SK-N-SH (cell line): ENCODE results near the gene ERC1. TPM values are rescaled to one million over a fixed set of nuclear protein-coding genes. Genes with fewer than 3 reads are reported as not detected.

ENCODE experiments used
- CTCF ChIA-PET: fragments of 300-600, 350-600 bp; formaldehyde crosslinking; extraction: SDS; loops from one replicate; lab custom pipeline; 2021; lab: Yijun Ruan, JAX
- POLR2A ChIA-PET: fragments of 350-600 bp; sonication (Branson Sonifier 250); formaldehyde crosslinking; extraction: SDS; loops from one replicate; lab custom pipeline; 2020; ENCODE audit warnings: antibody characterized with exemption, inconsistent platforms; lab: Yijun Ruan, JAX
- DNase-seq: peaks from one replicate; pipeline ENCODE4 v3.0.0; 2012
- H2AFZ ChIP-seq: fragments of 200-600 bp; sonication (generic); 2 replicates; pipeline ENCODE4 v1.8.1; 2016; ENCODE audit warnings: antibody characterized with exemption, mild to moderate bottlenecking, low read depth
- H3F3A ChIP-seq: fragments of 200-600 bp; sonication (generic); replicated peaks from 2 replicates; pipeline ENCODE3; 2016; ENCODE audit warnings: antibody characterized with exemption, mild to moderate bottlenecking; ENCODE audit not compliant: insufficient read depth
- H3K27ac ChIP-seq, 2 experiments: fragments of 200-500 bp in 1 of 2; fragments of 200-600 bp in 1 of 2; sonication (Bioruptor generic) in 1 of 2; sonication (generic), shearing (Covaris generic) in 1 of 2; 2 replicates each; pipeline versions ENCODE4 v1.5.1 to v1.6.1; 2014 to 2016; ENCODE audit warnings: low read depth in 2 of 2, inconsistent platforms in 1 of 2, low read length in 1 of 2, mild to moderate bottlenecking in 1 of 2, mixed read lengths in 1 of 2
- H3K27me3 ChIP-seq: fragments of 200-600 bp; sonication (generic), shearing (Covaris generic); 2 replicates; pipeline ENCODE4 v1.6.1; 2016; ENCODE audit warnings: mixed run types; ENCODE audit not compliant: insufficient read depth
- H3K36me3 ChIP-seq, 2 experiments: fragments of 200-500 bp in 1 of 2; fragments of 200-600 bp in 1 of 2; sonication (Bioruptor generic) in 1 of 2; sonication (generic) in 1 of 2; replicated peaks in 1 of 2; 2 replicates each; pipeline versions ENCODE3 to v1.5.1; 2014 to 2016; ENCODE audit warnings: low read length in 1 of 2, mild to moderate bottlenecking in 1 of 2; ENCODE audit not compliant: insufficient read depth in 2 of 2, control insufficient read depth in 1 of 2
- H3K4me1 ChIP-seq, 2 experiments: fragments of 200-500 bp in 1 of 2; fragments of 200-600 bp in 1 of 2; sonication (Bioruptor generic) in 1 of 2; sonication (generic), shearing (Covaris generic) in 1 of 2; 2 replicates each; pipeline versions ENCODE4 v1.5.1 to v1.6.1; 2014 to 2016; ENCODE audit warnings: low read depth in 1 of 2, low read length in 1 of 2, mixed run types in 1 of 2; ENCODE audit not compliant: insufficient read depth in 2 of 2, control insufficient read depth in 1 of 2
- H3K4me2 ChIP-seq: fragments of 200-600 bp; sonication (generic), shearing (Covaris generic); 2 replicates; pipeline ENCODE4 v1.6.1; 2017; ENCODE audit warnings: mixed run types
- H3K4me3 ChIP-seq, 2 experiments: fragments of 200-500 bp in 1 of 2; fragments of 200-600 bp in 1 of 2; sonication (Bioruptor generic) in 1 of 2; sonication (generic), shearing (Covaris generic) in 1 of 2; 2 replicates each; pipeline versions ENCODE4 v1.5.1 to v1.8.1; 2014 to 2016; ENCODE audit warnings: low read depth in 2 of 2, inconsistent platforms in 1 of 2, low read length in 1 of 2, mild to moderate bottlenecking in 1 of 2, mixed read lengths in 1 of 2, moderate library complexity in 1 of 2
- H3K79me2 ChIP-seq: fragments of 200-600 bp; sonication (generic); 2 replicates; pipeline ENCODE4 v1.8.1; 2017; ENCODE audit warnings: mild to moderate bottlenecking; ENCODE audit not compliant: insufficient read depth
- H3K9ac ChIP-seq: fragments of 200-600 bp; sonication (generic); 2 replicates; pipeline ENCODE4 v1.6.1; 2017; ENCODE audit warnings: mixed run types
- H3K9me2 ChIP-seq: fragments of 200-600 bp; sonication (generic); 2 replicates; pipeline ENCODE4 v1.6.1; 2017; ENCODE audit warnings: mixed run types
- H3K9me3 ChIP-seq: fragments of 200-600 bp; sonication (generic); 2 replicates; pipeline ENCODE4 v1.6.1; 2017; ENCODE audit warnings: mixed run types, mild to moderate bottlenecking, moderate library complexity
- H4K20me1 ChIP-seq: fragments of 200-600 bp; sonication (generic); 2 replicates; pipeline ENCODE4 v1.6.1; 2017; ENCODE audit warnings: mild to moderate bottlenecking, mixed run types; ENCODE audit not compliant: insufficient read depth
- ELF1 ChIP-seq: IDR thresholded peaks from 2 replicates; pipeline ENCODE4 v1.4.0; 2012
- EP300 ChIP-seq, 2 experiments: IDR thresholded peaks; 2 replicates each; pipeline versions ENCODE4 v1.4.0 to v1.6.1; 2012; ENCODE audit warnings: borderline replicate concordance in 1 of 2, low read depth in 1 of 2, low read length in 1 of 2
- EZH2phosphoT487 ChIP-seq: fragments of 200-600 bp; sonication (generic); IDR thresholded peaks from 2 replicates; pipeline ENCODE4 v1.6.1; 2017; ENCODE audit warnings: low read depth, mixed run types, mild to moderate bottlenecking, antibody characterized with exemption, moderate library complexity, borderline replicate concordance
- FOSL2 ChIP-seq: IDR thresholded peaks from 2 replicates; pipeline ENCODE4 v1.4.0; 2012; ENCODE audit warnings: low read depth, mild to moderate bottlenecking, moderate library complexity, borderline replicate concordance
- FOXJ3 ChIP-seq: sonication (generic); formaldehyde crosslinking; IDR thresholded peaks from 2 replicates; pipeline ENCODE4 v1.5.1; 2020; ENCODE audit warnings: mild to moderate bottlenecking, missing genetic modification reagents
- IRF3 ChIP-seq: fragments of 150-350 bp; IDR thresholded peaks from 2 replicates; pipeline ENCODE4 v1.6.1; 2016; ENCODE audit warnings: mild to moderate bottlenecking, low read depth, low read length
- MEF2A ChIP-seq: IDR thresholded peaks from 2 replicates; pipeline ENCODE4 v1.4.0; 2012; ENCODE audit warnings: low read depth, borderline replicate concordance
- PBX3 ChIP-seq: IDR thresholded peaks from 2 replicates; pipeline ENCODE4; 2012
- POLR2AphosphoS5 ChIP-seq: IDR thresholded peaks from 2 replicates; pipeline ENCODE4 v1.6.1; 2012; ENCODE audit warnings: low read depth, low read length
- RAD21 ChIP-seq: IDR thresholded peaks from 2 replicates; pipeline ENCODE4 v1.6.1; 2012; ENCODE audit warnings: mild to moderate bottlenecking, low read length
- RCOR1 ChIP-seq: fragments of 150-350 bp; IDR thresholded peaks from 2 replicates; pipeline ENCODE4 v1.6.1; 2017; ENCODE audit warnings: antibody characterized with exemption, low read length
- REST ChIP-seq: IDR thresholded peaks from 2 replicates; pipeline ENCODE4 v1.6.1; 2012; ENCODE audit warnings: mild to moderate bottlenecking, low read depth, low read length, moderate library complexity
- RFX5 ChIP-seq: IDR thresholded peaks from 2 replicates; pipeline ENCODE4 v1.6.1; 2012; ENCODE audit warnings: mild to moderate bottlenecking, improper control_type of control experiment, low read length
- SIN3A ChIP-seq: IDR thresholded peaks from 2 replicates; pipeline ENCODE4 v1.6.1; 2012; ENCODE audit warnings: low read depth, mild to moderate bottlenecking, low read length, moderate library complexity, borderline replicate concordance
- USF1 ChIP-seq: IDR thresholded peaks from 2 replicates; pipeline ENCODE4 v1.4.0; 2012; ENCODE audit warnings: low read depth, borderline replicate concordance
- USF2 ChIP-seq: fragments of 150-350 bp; IDR thresholded peaks from 2 replicates; pipeline ENCODE4 v1.6.1; 2017; ENCODE audit warnings: antibody characterized with exemption, low read length, low read depth, borderline replicate concordance
- WGBS: methylation state at CpG from one replicate; pipeline ENCODE4 v1.1.6; 2017; ENCODE audit warnings: low lambda C conversion rate; 5-methylcytosine and 5-hydroxymethylcytosine counted together
- polyA plus RNA-seq, 3 experiments: library from polyadenylated mRNA; depleted of rRNA; stranded (reverse); fragments of >200 nt; gene quantifications; 2 replicates each; pipeline ENCODE4 v1.2.3, GENCODE V29; 2012
- TF ChIP-seq, protein P1 (sequence below): fragments of 200-600 bp; sonication (generic); IDR thresholded peaks from 2 replicates; pipeline ENCODE4 v1.6.1; 2017; ENCODE audit warnings: antibody characterized with exemption, mild to moderate bottlenecking, moderate library complexity
- TF ChIP-seq, protein P2 (sequence below): IDR thresholded peaks from 2 replicates; pipeline ENCODE4 v1.4.0; 2012; ENCODE audit warnings: low read depth

The ERC1 gene
- polyA plus RNA-seq, 1 of the 3 experiments (the other 2 are of a cell fraction): 7.5 TPM

- H3K9me3 ChIP-seq: no peaks in the 10 kb centered on the region
- POLR2A ChIA-PET: no interaction called here
- H3K4me3 ChIP-seq: peak overlapping the region; percentile 59 to 81
- H3K4me1 ChIP-seq: peaks cover 7 to 30% of the 10 kb centered on the region in 2 experiments; a peak in 3 of 4 replicates
- H3K79me2 ChIP-seq: peaks cover 68% of the 10 kb centered on the region
- H4K20me1 ChIP-seq: peaks cover 48% of the 10 kb centered on the region
- no peak for TF ChIP-seq POLR2AphosphoS5
- TF ChIP-seq IRF3: no peak
- TF ChIP-seq USF2: no peak
- no peak for TF ChIP-seq ELF1
- TF ChIP-seq EP300 (IDR thresholded peaks at IDR 0.05; ENCODE audit: borderline replicate concordance in 1 of 2, low read depth in 1 of 2, low read length in 1 of 2): no peak
- TF ChIP-seq MEF2A: no peak
- no peak for TF ChIP-seq USF1
- no peak for TF ChIP-seq RAD21
- TF ChIP-seq, protein P1, sequence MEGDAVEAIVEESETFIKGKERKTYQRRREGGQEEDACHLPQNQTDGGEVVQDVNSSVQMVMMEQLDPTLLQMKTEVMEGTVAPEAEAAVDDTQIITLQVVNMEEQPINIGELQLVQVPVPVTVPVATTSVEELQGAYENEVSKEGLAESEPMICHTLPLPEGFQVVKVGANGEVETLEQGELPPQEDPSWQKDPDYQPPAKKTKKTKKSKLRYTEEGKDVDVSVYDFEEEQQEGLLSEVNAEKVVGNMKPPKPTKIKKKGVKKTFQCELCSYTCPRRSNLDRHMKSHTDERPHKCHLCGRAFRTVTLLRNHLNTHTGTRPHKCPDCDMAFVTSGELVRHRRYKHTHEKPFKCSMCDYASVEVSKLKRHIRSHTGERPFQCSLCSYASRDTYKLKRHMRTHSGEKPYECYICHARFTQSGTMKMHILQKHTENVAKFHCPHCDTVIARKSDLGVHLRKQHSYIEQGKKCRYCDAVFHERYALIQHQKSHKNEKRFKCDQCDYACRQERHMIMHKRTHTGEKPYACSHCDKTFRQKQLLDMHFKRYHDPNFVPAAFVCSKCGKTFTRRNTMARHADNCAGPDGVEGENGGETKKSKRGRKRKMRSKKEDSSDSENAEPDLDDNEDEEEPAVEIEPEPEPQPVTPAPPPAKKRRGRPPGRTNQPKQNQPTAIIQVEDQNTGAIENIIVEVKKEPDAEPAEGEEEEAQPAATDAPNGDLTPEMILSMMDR: no peak
- TF ChIP-seq RCOR1: no peak
- TF ChIP-seq FOSL2: no peak
- no peak for TF ChIP-seq EZH2phosphoT487
- TF ChIP-seq REST: no peak
- no peak for TF ChIP-seq PBX3
- TF ChIP-seq SIN3A: no peak
- TF ChIP-seq FOXJ3 (CRISPR knock-in tag): no peak
- TF ChIP-seq, protein P2, sequence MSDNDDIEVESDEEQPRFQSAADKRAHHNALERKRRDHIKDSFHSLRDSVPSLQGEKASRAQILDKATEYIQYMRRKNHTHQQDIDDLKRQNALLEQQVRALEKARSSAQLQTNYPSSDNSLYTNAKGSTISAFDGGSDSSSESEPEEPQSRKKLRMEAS: no peak
- no peak for TF ChIP-seq RFX5
- peak overlapping the region in 1 of 2 experiments; percentile 35; a peak in 2 of 4 replicates for H3K27ac ChIP-seq
- H3F3A ChIP-seq: no peaks in the 10 kb centered on the region
- 7% methylated on average over 20 of the region's 56 CpGs for WGBS
- H3K4me2 ChIP-seq: peak overlapping the region; percentile 93
- no peaks in the 10 kb centered on the region for H3K27me3 ChIP-seq
- H2AFZ ChIP-seq: no peak overlapping the region
- no peaks in the 10 kb centered on the region for H3K9me2 ChIP-seq
- H3K9ac ChIP-seq: peak overlapping the region; percentile 79
- CTCF ChIA-PET: interaction anchor here (0.7 to 1.0 kb wide), 2 partner anchors 14 to 413 kb away, joined by 3 to 4 read pairs; no protein-coding TSS in a partner anchor
- H3K36me3 ChIP-seq: no peaks in the 10 kb centered on the region
- DNase-seq: no peak
Measured at GRCh38 chr12:1531153-1531653, 540.2 kb downstream of the ERC1 start.
